Lower leg skin (tissue), 3 donors: ENCODE results near the gene SLC9C2.
A peak's percentile ranks its signal among the peaks of the same experiment; 100 is the strongest.

Experiments used
- POLR2A ChIP-seq, 2 donors: fragments of 450-650 bp; IDR thresholded peaks; one replicate each; pipeline ENCODE4 v1.6.1; 2016 to 2017; ENCODE audit warnings: antibody characterized with exemption in 2 of 2, mild to moderate bottlenecking in 1 of 2, moderate library complexity in 1 of 2
- TF ChIP-seq, protein P1 (sequence below), 3 donors: fragments of 450-650 bp; IDR thresholded peaks; one replicate each; pipeline ENCODE4 v1.5.1; 2016; ENCODE audit warnings: antibody characterized with exemption in 3 of 3, mild to moderate bottlenecking in 3 of 3, moderate library complexity in 2 of 3

DNA sequence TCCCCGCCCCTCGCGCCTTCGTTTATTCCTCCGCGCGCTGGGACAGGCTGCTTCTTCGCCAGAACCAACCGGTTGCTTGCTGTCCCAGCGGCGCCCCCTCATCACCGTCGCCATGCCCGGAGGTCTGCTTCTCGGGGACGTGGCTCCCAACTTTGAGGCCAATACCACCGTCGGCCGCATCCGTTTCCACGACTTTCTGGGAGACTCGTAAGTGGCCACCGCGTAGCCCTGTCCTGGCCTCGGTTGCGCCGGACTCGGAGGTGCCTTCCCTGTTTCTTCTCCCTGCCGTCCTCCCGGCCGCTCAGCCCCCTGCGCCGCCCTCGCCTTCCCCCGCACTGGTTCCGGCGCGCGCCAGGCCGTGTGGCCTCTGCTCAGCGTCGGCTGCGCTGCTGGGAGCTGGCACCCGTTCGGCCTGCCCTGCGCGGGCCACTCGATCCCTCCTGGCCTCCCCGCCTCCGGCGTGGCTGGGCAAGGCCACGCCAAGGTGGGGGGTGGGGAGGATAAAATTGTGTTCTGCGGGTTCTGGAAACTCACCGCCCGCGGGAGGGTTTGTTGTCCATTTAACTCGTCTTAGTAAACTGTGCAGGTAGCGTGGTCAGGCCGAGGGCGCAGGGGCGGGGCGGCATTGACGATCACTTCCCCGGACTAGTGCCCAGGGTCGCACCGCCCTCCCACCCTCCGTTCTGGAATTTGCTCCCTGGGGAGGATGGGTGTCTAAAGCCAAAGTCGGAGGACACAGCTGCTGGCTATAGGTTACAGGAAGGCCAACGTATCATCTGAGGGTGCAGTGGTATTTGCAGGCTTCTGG lies 125.4 kb downstream of the SLC9C2 start, which contains the start of gene PRDX6:
- peak in 1 of 2 donors; percentile 23 for TF ChIP-seq POLR2A (IDR thresholded peaks at IDR 0.05)
- TF ChIP-seq, protein P1, sequence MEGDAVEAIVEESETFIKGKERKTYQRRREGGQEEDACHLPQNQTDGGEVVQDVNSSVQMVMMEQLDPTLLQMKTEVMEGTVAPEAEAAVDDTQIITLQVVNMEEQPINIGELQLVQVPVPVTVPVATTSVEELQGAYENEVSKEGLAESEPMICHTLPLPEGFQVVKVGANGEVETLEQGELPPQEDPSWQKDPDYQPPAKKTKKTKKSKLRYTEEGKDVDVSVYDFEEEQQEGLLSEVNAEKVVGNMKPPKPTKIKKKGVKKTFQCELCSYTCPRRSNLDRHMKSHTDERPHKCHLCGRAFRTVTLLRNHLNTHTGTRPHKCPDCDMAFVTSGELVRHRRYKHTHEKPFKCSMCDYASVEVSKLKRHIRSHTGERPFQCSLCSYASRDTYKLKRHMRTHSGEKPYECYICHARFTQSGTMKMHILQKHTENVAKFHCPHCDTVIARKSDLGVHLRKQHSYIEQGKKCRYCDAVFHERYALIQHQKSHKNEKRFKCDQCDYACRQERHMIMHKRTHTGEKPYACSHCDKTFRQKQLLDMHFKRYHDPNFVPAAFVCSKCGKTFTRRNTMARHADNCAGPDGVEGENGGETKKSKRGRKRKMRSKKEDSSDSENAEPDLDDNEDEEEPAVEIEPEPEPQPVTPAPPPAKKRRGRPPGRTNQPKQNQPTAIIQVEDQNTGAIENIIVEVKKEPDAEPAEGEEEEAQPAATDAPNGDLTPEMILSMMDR (IDR thresholded peaks at IDR 0.05): peak in 1 of 3 donors; percentile 21
